Measurements from ENCODE around the gene RGS3.

GRCh38 chr9:113526231-113526746, 62.8 kb downstream of the RGS3 start:
- TF ChIP-seq EZH2phosphoT487 (IDR thresholded peaks at IDR 0.05; ENCODE audit: low read depth) (no peak), CTCF (IDR thresholded peaks at IDR 0.05; ENCODE audit: low read depth, low read length) (no peak)

All from OCI-LY3 (cell line).